ENCODE data around the gene PABPC1L. TPM values are rescaled to one million over a fixed set of nuclear protein-coding genes. Genes with fewer than 3 reads are reported as not detected.
A peak's percentile ranks its signal among the peaks of the same experiment; 100 is the strongest.
"Not testable (repeated sequence)": the region's sequence is repeated elsewhere in the genome, so short reads cannot be mapped to it uniquely, and the experiment has no call there.

The PABPC1L gene
- total RNA-seq, 2 experiments from 2014 or later: 22.8 to 27.5 TPM

- H3K27me3 ChIP-seq (ENCODE audit: control insufficient read depth in 1 of 2, insufficient read depth in 2 of 2, low read length in 2 of 2); H3K36me3 ChIP-seq (ENCODE audit: insufficient read depth, low read length); H3K4me3 Mint-ChIP-seq; H3K4me3 ChIP-seq (ENCODE audit: low read length); H3K4me1 Mint-ChIP-seq (ENCODE audit: low read depth); DNase-seq; H3K9me3 ChIP-seq (ENCODE audit: control insufficient read depth in 1 of 2, insufficient read depth in 1 of 2, low read length in 2 of 2); POLR2A ChIA-PET; H3K27ac Mint-ChIP-seq; ATAC-seq (ENCODE audit: poor library complexity); H3K36me3 Mint-ChIP-seq (ENCODE audit: low read depth); H3K27me3 Mint-ChIP-seq; H3K9me3 Mint-ChIP-seq; intact Hi-C loops (cut with DNase I, micrococcal nuclease); H3K27ac ChIP-seq (ENCODE audit: low read depth in 1 of 2, low read length in 2 of 2); H3K4me1 ChIP-seq (ENCODE audit: insufficient read depth, low read length); CTCF ChIA-PET: not testable (repeated sequence)
These were observed 45.4 kb upstream of the PABPC1L start for GRCh38 chr20:44864493-44864892.

- H3K9me3 Mint-ChIP-seq: no peaks in the 10 kb centered on the region
- Histone ChIP-seq H3K4me3 (ENCODE audit: low read length) (no peak overlapping the region), H3K9me3 (ENCODE audit: control insufficient read depth in 1 of 2, insufficient read depth in 1 of 2, low read length in 2 of 2) (no peaks in the 10 kb centered on the region), H3K27me3 (ENCODE audit: control insufficient read depth in 1 of 2, insufficient read depth in 2 of 2, low read length in 2 of 2) (peaks cover 0 to 5% of the 10 kb centered on the region in 2 experiments), H3K36me3 (ENCODE audit: insufficient read depth, low read length) (no peaks in the 10 kb centered on the region), H3K27ac (ENCODE audit: low read depth in 1 of 2, low read length in 2 of 2) (no peak overlapping the region), H3K4me1 (ENCODE audit: insufficient read depth, low read length) (peaks cover 7% of the 10 kb centered on the region)
- no peak overlapping the region for H3K27ac Mint-ChIP-seq
- intact Hi-C loops (cut with DNase I, micrococcal nuclease): loop anchor here (1.0 to 5.0 kb wide), 7 partner anchors 120 to 650 kb away; partner anchors contain the start of gene KCNK15 (in 1 of the 2)
- H3K27me3 Mint-ChIP-seq: peaks cover 9% of the 10 kb centered on the region
- ATAC-seq (ENCODE audit: poor library complexity) (no peak), DNase-seq (peak in 2 of 14 experiments; percentile 32 to 40)
- H3K4me3 Mint-ChIP-seq: peak overlapping the region; percentile 70
- no peaks in the 10 kb centered on the region for H3K36me3 Mint-ChIP-seq (ENCODE audit: low read depth)
- ChIA-PET CTCF (interaction anchor here (0.6 to 2.2 kb wide), 5 partner anchors 13 to 555 kb away, joined by 3 to 7 read pairs (median 3); partner anchors contain the start of gene FITM2), POLR2A (interaction anchor here (1.1 kb wide), 1 partner anchor 391 kb away, joined by 4 read pairs; no protein-coding TSS in a partner anchor)
- no peak for TF ChIP-seq CTCF (IDR thresholded peaks at IDR 0.05)
- peaks cover 10% of the 10 kb centered on the region for H3K4me1 Mint-ChIP-seq (ENCODE audit: low read depth)
These were observed 43.0 kb upstream of the PABPC1L start for GRCh38 chr20:44866703-44867335.

- Mint-ChIP-seq H3K4me1 (ENCODE audit: low read depth) (peaks cover 10% of the 10 kb centered on the region), H3K36me3 (ENCODE audit: low read depth) (no peaks in the 10 kb centered on the region), H3K9me3 (no peaks in the 10 kb centered on the region), H3K27ac (no peak overlapping the region), H3K4me3 (no peak overlapping the region), H3K27me3 (peaks cover 9% of the 10 kb centered on the region)
- no peaks in the 10 kb centered on the region for H3K9me3 ChIP-seq (ENCODE audit: control insufficient read depth in 1 of 2, insufficient read depth in 1 of 2, low read length in 2 of 2)
- CTCF ChIA-PET: no interaction called here
- ATAC-seq (ENCODE audit: poor library complexity): no peak
- H3K27me3 ChIP-seq (ENCODE audit: control insufficient read depth in 1 of 2, insufficient read depth in 2 of 2, low read length in 2 of 2): peaks cover 0 to 5% of the 10 kb centered on the region in 2 experiments
- DNase-seq: no peak
- intact Hi-C loops (cut with DNase I, micrococcal nuclease): loop anchor here (5.0 kb wide), 3 partner anchors 122 to 652 kb away; partner anchors contain the start of gene KCNK15 (in 1 of the 2)
- TF ChIP-seq CTCF (IDR thresholded peaks at IDR 0.05): no peak
- no peak overlapping the region for H3K27ac ChIP-seq (ENCODE audit: low read depth in 1 of 2, low read length in 2 of 2)
- POLR2A ChIA-PET: no interaction called here
- no peaks in the 10 kb centered on the region for H3K36me3 ChIP-seq (ENCODE audit: insufficient read depth, low read length)
- H3K4me3 ChIP-seq (ENCODE audit: low read length): no peak overlapping the region
- peaks cover 7% of the 10 kb centered on the region for H3K4me1 ChIP-seq (ENCODE audit: insufficient read depth, low read length)
These were observed 40.4 kb upstream of the PABPC1L start for GRCh38 chr20:44869471-44869870.

GRCh38 chr20:44882360-44882759, 27.5 kb upstream of the PABPC1L start:
- H3K27ac ChIP-seq (ENCODE audit: low read depth in 1 of 2, low read length in 2 of 2); CTCF ChIA-PET; H3K27me3 Mint-ChIP-seq; ATAC-seq (ENCODE audit: poor library complexity); DNase-seq; H3K4me3 ChIP-seq (ENCODE audit: low read length); H3K27me3 ChIP-seq (ENCODE audit: control insufficient read depth in 1 of 2, insufficient read depth in 2 of 2, low read length in 2 of 2); POLR2A ChIA-PET; H3K36me3 ChIP-seq (ENCODE audit: insufficient read depth, low read length); H3K9me3 Mint-ChIP-seq; H3K9me3 ChIP-seq (ENCODE audit: control insufficient read depth in 1 of 2, insufficient read depth in 1 of 2, low read length in 2 of 2): not testable (repeated sequence)
- Mint-ChIP-seq H3K36me3 (ENCODE audit: low read depth) (peaks cover 26% of the 10 kb centered on the region), H3K4me1 (ENCODE audit: low read depth) (peaks cover 66% of the 10 kb centered on the region), H3K27ac (peak overlapping the region; percentile 89), H3K4me3 (peak overlapping the region; percentile 88)
- intact Hi-C loops (cut with DNase I, micrococcal nuclease): loop anchor here (10.0 kb wide), 5 partner anchors 358 to 1428 kb away; partner anchors contain the start of genes PIGT (in 1 of the 2), SERINC3 (in 1 of the 2), SRSF6 (in 1 of the 2) and TTPAL (in 1 of the 2)
- H3K4me1 ChIP-seq (ENCODE audit: insufficient read depth, low read length): peaks cover 25% of the 10 kb centered on the region

Data from CD4-positive, alpha-beta T cell (primary cell).